Fibroblast of lung (primary cell): ENCODE data around the gene ROBO1. TPM values are rescaled to one million over a fixed set of nuclear protein-coding genes. Genes with fewer than 3 reads are reported as not detected.
"Not testable (repeated sequence)": the region's sequence is repeated elsewhere in the genome, so short reads cannot be mapped to it uniquely, and the experiment has no call there.

ENCODE experiments used
- DNase-seq, 2 donors: peaks; one replicate each; pipeline versions ENCODE4 v3.0.0 to v3.0.0-alpha.2; 2010; ENCODE audit warnings: low read depth in 2 of 2
- H2AFZ ChIP-seq: 2 replicates; pipeline ENCODE4 v1.5.1; 2012; ENCODE audit warnings: low read length, control low read depth, inconsistent platforms
- H3K27ac ChIP-seq: 2 replicates; pipeline ENCODE4 v1.5.1; 2011; ENCODE audit warnings: low read length, control low read depth; ENCODE audit not compliant: insufficient read depth
- H3K27me3 ChIP-seq: 2 replicates; pipeline ENCODE4 v1.5.1; 2011; ENCODE audit warnings: mild to moderate bottlenecking, low read length; ENCODE audit not compliant: control insufficient read depth, insufficient read depth
- H3K36me3 ChIP-seq: 2 replicates; pipeline ENCODE4 v1.5.1; 2011; ENCODE audit warnings: low read length; ENCODE audit not compliant: control insufficient read depth, insufficient read depth
- H3K4me1 ChIP-seq: 2 replicates; pipeline ENCODE4 v1.5.1; 2011; ENCODE audit warnings: low read length; ENCODE audit not compliant: control insufficient read depth, insufficient read depth; ENCODE audit errors: extremely low read depth
- H3K4me2 ChIP-seq: 2 replicates; pipeline ENCODE4 v1.5.1; 2011; ENCODE audit warnings: low read length, control low read depth; ENCODE audit not compliant: insufficient read depth; ENCODE audit errors: extremely low read depth
- H3K4me3 ChIP-seq, 4 experiments: fragments of 200-600 bp in 1 of 4; sonication (generic) in 1 of 4; replicated peaks in 1 of 4; 2 replicates each; pipeline ENCODE4 v1.5.1; 2011 to 2016; ENCODE audit warnings: low read length in 4 of 4, low read depth in 3 of 4, mild to moderate bottlenecking in 3 of 4, control low read depth in 2 of 4, inconsistent platforms in 1 of 4, mixed read lengths in 1 of 4; ENCODE audit not compliant: insufficient read depth in 1 of 4; ENCODE audit errors: control extremely low read depth in 1 of 4
- H3K79me2 ChIP-seq: 2 replicates; pipeline ENCODE4 v1.5.1; 2012; ENCODE audit warnings: mild to moderate bottlenecking, low read length, inconsistent platforms; ENCODE audit not compliant: control insufficient read depth, insufficient read depth
- H3K9ac ChIP-seq: 2 replicates; pipeline ENCODE4 v1.5.1; 2011; ENCODE audit warnings: mild to moderate bottlenecking, low read length, control low read depth; ENCODE audit not compliant: insufficient read depth
- H3K9me3 ChIP-seq: 2 replicates; pipeline ENCODE4 v1.5.1; 2012; ENCODE audit warnings: low read depth, low read length; ENCODE audit not compliant: control insufficient read depth, insufficient read depth
- H4K20me1 ChIP-seq: 2 replicates; pipeline ENCODE4 v1.5.1; 2011; ENCODE audit warnings: low read length; ENCODE audit not compliant: control insufficient read depth, insufficient read depth; ENCODE audit errors: extremely low read depth
- EZH2 ChIP-seq: IDR thresholded peaks from 2 replicates; pipeline ENCODE4 v1.5.1; 2012; ENCODE audit warnings: low read length, control low read depth, mild to moderate bottlenecking; ENCODE audit errors: missing control alignments
- polyA plus RNA-seq, 2 donors: library from polyadenylated mRNA; depleted of rRNA in 1 of 2; stranded (reverse) in 1 of 2; unstranded in 1 of 2; fragments of >200 nt; gene quantifications; 2 replicates each; pipeline ENCODE4 v1.2.1, GENCODE V29; 2011 to 2012; ENCODE audit warnings: missing spikeins in 1 of 2
- total RNA-seq: library from RNA; depleted of rRNA; stranded (reverse); fragments of >200 nt; gene quantifications from 2 replicates; pipeline ENCODE4 v1.2.1, GENCODE V29; 2014
- TF ChIP-seq, protein P1 (sequence below), 2 donors: IDR thresholded peaks in 1 of 2; conservative IDR thresholded peaks in 1 of 2; 1 replicate in 1 of 2; 2 replicates in 1 of 2; pipeline ENCODE4 v1.5.1; 2011 to 2012; ENCODE audit warnings: low read length in 2 of 2, control low read depth in 1 of 2, inconsistent platforms in 1 of 2, low read depth in 1 of 2, mild to moderate bottlenecking in 1 of 2

The ROBO1 gene
- total and polyA plus RNA-seq, 2 donors (not counting 1 experiment from before 2014, with no cell fraction given): 53.8 to 104 TPM

- no peak overlapping the region for H3K9ac ChIP-seq
These were observed 880.8 kb downstream of the ROBO1 start for GRCh38 chr3:78887029-78887428.

GRCh38 chr3:78884567-78884966 is 883.2 kb downstream of the ROBO1 start:
- not testable (repeated sequence) for H3K79me2 ChIP-seq, H3K4me3 ChIP-seq, DNase-seq, H2AFZ ChIP-seq, H3K27me3 ChIP-seq, H3K36me3 ChIP-seq, H3K27ac ChIP-seq, H3K4me2 ChIP-seq, H3K9me3 ChIP-seq, H4K20me1 ChIP-seq, H3K9ac ChIP-seq
- peaks cover 16% of the 10 kb centered on the region for H3K4me1 ChIP-seq

More at GRCh38 chr3:78887029-78887428, 880.8 kb downstream of the ROBO1 start:
- Histone ChIP-seq H3K27ac (no peak overlapping the region), H3K4me1 (peaks cover 14% of the 10 kb centered on the region), H4K20me1 (no peaks in the 10 kb centered on the region), H3K27me3 (no peaks in the 10 kb centered on the region), H3K79me2 (no peaks in the 10 kb centered on the region), H3K36me3 (no peaks in the 10 kb centered on the region), H3K4me3 (no peak overlapping the region), H3K4me2 (no peak overlapping the region), H3K9me3 (no peaks in the 10 kb centered on the region), H2AFZ (no peak overlapping the region)
- peak; percentile 58 to 88 for DNase-seq
- TF ChIP-seq EZH2: no peak
- TF ChIP-seq, protein P1, sequence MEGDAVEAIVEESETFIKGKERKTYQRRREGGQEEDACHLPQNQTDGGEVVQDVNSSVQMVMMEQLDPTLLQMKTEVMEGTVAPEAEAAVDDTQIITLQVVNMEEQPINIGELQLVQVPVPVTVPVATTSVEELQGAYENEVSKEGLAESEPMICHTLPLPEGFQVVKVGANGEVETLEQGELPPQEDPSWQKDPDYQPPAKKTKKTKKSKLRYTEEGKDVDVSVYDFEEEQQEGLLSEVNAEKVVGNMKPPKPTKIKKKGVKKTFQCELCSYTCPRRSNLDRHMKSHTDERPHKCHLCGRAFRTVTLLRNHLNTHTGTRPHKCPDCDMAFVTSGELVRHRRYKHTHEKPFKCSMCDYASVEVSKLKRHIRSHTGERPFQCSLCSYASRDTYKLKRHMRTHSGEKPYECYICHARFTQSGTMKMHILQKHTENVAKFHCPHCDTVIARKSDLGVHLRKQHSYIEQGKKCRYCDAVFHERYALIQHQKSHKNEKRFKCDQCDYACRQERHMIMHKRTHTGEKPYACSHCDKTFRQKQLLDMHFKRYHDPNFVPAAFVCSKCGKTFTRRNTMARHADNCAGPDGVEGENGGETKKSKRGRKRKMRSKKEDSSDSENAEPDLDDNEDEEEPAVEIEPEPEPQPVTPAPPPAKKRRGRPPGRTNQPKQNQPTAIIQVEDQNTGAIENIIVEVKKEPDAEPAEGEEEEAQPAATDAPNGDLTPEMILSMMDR (conservative IDR thresholded peaks at IDR 0.05 in 1 of 2, IDR thresholded peaks at IDR 0.05 in 1 of 2; ENCODE audit: low read depth in 1 of 2, low read length in 2 of 2): no peak

- Histone ChIP-seq H3K27me3 (no peaks in the 10 kb centered on the region), H3K4me1 (peaks cover 10% of the 10 kb centered on the region), H3K9me3 (no peaks in the 10 kb centered on the region), H3K27ac (no peak overlapping the region), H3K9ac (no peak overlapping the region), H4K20me1 (no peaks in the 10 kb centered on the region), H3K79me2 (no peaks in the 10 kb centered on the region), H3K4me2 (no peak overlapping the region), H3K4me3 (no peak overlapping the region), H3K36me3 (no peaks in the 10 kb centered on the region), H2AFZ (no peak overlapping the region)
- TF ChIP-seq, protein P1 (conservative IDR thresholded peaks at IDR 0.05 in 1 of 2, IDR thresholded peaks at IDR 0.05 in 1 of 2; ENCODE audit: low read depth in 1 of 2, low read length in 2 of 2): no peak
- no peak for TF ChIP-seq EZH2
- DNase-seq: no peak
These were observed 885.5 kb downstream of the ROBO1 start for GRCh38 chr3:78882251-78882650.
